ENCODE results near the gene ORMDL3.
A peak's percentile ranks its signal among the peaks of the same experiment; 100 is the strongest.
"Not testable (repeated sequence)": the region's sequence is repeated elsewhere in the genome, so short reads cannot be mapped to it uniquely, and the experiment has no call there.

ORMDL3 gene

GRCh38 chr17:39948489-39948828 lies 21.1 kb upstream of the ORMDL3 start:
- DNase-seq, result not testable (repeated sequence)

- no peak for DNase-seq
Observed at GRCh38 chr17:39946551-39947330, 19.3 kb upstream of the ORMDL3 start.

GRCh38 chr17:39944393-39944711 lies 17.0 kb upstream of the ORMDL3 start:
- no peak for DNase-seq

- no peak for DNase-seq
Observed at GRCh38 chr17:39943702-39944392, 16.4 kb upstream of the ORMDL3 start.

- DNase-seq, result peak in 3 of 5 experiments; percentile 19 to 91 (median 30)
Observed at GRCh38 chr17:39939588-39940419, 12.4 kb upstream of the ORMDL3 start.

- no peak for DNase-seq
Observed at GRCh38 chr17:39939106-39939505, 11.7 kb upstream of the ORMDL3 start.

- DNase-seq, result no peak
Observed at GRCh38 chr17:39938140-39938869, 10.9 kb upstream of the ORMDL3 start.

GRCh38 chr17:39937447-39937846 lies 10.0 kb upstream of the ORMDL3 start:
- DNase-seq, result no peak

- no peak for DNase-seq
Observed at GRCh38 chr17:39935909-39936308, 8.5 kb upstream of the ORMDL3 start.

- DNase-seq, result no peak
Observed at GRCh38 chr17:39934324-39934723, 6.9 kb upstream of the ORMDL3 start.

- DNase-seq, result no peak
Observed at GRCh38 chr17:39933912-39934311, 6.5 kb upstream of the ORMDL3 start.

- no peak for DNase-seq
Observed at GRCh38 chr17:39929646-39930407, 2.4 kb upstream of the ORMDL3 start.

GRCh38 chr17:39928858-39929645 lies 1.7 kb upstream of the ORMDL3 start:
- no peak for DNase-seq

GRCh38 chr17:39927929-39928857 lies 792 bp upstream of the ORMDL3 start:
- no peak for DNase-seq

GRCh38 chr17:39926588-39927100 lies 757 bp downstream of the ORMDL3 start:
- DNase-seq, result peak; percentile 15 to 92 (median 44)

- DNase-seq, result no peak
Observed at GRCh38 chr17:39926135-39926587, 1.2 kb downstream of the ORMDL3 start.

- DNase-seq, result no peak
Observed at GRCh38 chr17:39925282-39926134, 1.9 kb downstream of the ORMDL3 start.

- DNase-seq, result no peak
Observed at GRCh38 chr17:39924691-39925055, 2.7 kb downstream of the ORMDL3 start.

Data from T-helper 2 cell (primary cell).